Measurements from ENCODE around the gene POLG2. TPM values are rescaled to one million over a fixed set of nuclear protein-coding genes. Genes with fewer than 3 reads are reported as not detected.

The POLG2 gene
- total RNA-seq, 1 donor from 2014 or later, result 21.3 TPM

DNA sequence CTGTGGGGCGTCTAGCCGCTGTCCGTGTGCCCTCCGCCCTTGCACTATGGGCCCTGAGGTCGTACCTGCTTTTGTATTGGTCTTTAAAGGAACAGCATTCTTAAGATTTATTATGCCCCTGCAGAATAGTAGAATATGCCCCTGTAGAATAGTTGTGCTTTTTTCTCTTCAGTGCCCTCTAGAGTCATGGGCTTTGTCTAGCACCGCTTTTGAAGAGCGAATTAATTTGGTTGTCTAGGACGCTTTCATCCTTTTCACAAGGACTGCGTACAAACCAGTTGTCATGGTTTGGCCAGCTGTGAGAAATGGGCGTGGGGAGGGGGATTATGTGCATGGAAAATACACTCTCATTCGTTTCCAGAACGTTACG lies 10.5 kb upstream of the POLG2 start:
- H3K9me3 Mint-ChIP-seq (ENCODE audit: unreplicated experiment), result no peaks in the 10 kb centered on the region
- DNase-seq (ENCODE audit: low spot score), result peak; percentile 9
- H3K4me3 Mint-ChIP-seq (ENCODE audit: unreplicated experiment), result peak overlapping the region; percentile 100
- H3K4me1 Mint-ChIP-seq (ENCODE audit: unreplicated experiment), result peaks cover 44% of the 10 kb centered on the region
- H3K36me3 Mint-ChIP-seq (ENCODE audit: low read depth, unreplicated experiment), result peaks cover 52% of the 10 kb centered on the region
- H3K27ac Mint-ChIP-seq (ENCODE audit: unreplicated experiment), result peak overlapping the region; percentile 100
- TF ChIP-seq, protein P1, sequence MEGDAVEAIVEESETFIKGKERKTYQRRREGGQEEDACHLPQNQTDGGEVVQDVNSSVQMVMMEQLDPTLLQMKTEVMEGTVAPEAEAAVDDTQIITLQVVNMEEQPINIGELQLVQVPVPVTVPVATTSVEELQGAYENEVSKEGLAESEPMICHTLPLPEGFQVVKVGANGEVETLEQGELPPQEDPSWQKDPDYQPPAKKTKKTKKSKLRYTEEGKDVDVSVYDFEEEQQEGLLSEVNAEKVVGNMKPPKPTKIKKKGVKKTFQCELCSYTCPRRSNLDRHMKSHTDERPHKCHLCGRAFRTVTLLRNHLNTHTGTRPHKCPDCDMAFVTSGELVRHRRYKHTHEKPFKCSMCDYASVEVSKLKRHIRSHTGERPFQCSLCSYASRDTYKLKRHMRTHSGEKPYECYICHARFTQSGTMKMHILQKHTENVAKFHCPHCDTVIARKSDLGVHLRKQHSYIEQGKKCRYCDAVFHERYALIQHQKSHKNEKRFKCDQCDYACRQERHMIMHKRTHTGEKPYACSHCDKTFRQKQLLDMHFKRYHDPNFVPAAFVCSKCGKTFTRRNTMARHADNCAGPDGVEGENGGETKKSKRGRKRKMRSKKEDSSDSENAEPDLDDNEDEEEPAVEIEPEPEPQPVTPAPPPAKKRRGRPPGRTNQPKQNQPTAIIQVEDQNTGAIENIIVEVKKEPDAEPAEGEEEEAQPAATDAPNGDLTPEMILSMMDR (IDR thresholded peaks at IDR 0.05; ENCODE audit: unreplicated experiment), result no peak
- peaks cover 30% of the 10 kb centered on the region for H3K27me3 Mint-ChIP-seq (ENCODE audit: unreplicated experiment)

DNA sequence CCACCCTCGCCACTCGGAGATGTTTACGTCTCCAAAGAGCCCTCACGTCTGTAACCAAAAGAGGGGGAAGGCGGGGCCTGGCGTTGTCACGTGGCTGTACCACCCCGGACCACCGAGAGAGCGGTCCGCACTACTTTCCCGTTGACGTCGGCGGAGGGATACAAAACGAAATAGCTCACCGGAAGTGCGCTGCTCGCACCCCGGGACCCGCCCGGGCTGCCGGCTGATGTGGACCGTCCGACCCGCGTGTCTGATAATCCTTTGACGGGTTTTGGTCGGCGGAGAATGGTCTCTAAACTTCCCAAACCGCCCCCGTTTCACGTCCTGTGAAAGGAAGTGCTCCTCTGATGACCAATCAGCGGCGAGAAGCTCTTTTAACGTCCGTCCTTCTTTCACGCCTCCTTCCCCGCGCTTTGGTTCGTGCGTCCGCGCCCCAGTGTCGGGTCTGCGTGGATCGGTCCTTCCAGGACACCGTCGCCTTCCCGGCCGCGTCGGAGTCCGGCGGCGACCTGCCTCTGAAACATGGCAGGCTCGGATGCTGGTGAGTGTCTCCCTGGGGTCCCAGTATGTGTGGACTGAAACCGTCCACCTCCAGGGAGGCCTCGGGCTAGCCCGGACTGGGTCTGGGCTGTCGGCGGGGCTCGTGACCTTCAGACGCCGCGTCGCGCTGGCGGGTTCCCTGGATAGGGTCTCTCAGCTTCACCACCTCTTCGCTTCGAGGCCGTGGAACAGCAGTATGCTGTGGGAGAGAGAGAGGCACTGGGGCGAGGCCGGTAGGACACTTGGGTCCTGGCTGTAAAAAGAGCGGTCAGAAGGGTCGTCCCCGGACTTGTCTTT lies 9.9 kb upstream of the POLG2 start, which contains the start of gene CEP95:
Gene CEP95, plus strand, starts transcription at position 402 of the 837 bp plus-strand sequence. Its CDS starts 121 bp downstream, at position 523.
- Mint-ChIP-seq H3K27me3 (ENCODE audit: unreplicated experiment) (peaks cover 33% of the 10 kb centered on the region), H3K4me3 (ENCODE audit: unreplicated experiment) (peak within 1 kb of the TSS; percentile 100), H3K9me3 (ENCODE audit: unreplicated experiment) (no peaks in the 10 kb centered on the region), H3K36me3 (ENCODE audit: low read depth, unreplicated experiment) (peaks cover 58% of the 10 kb centered on the region), H3K4me1 (ENCODE audit: unreplicated experiment) (peaks cover 48% of the 10 kb centered on the region), H3K27ac (ENCODE audit: unreplicated experiment) (peak within 1 kb of the TSS; percentile 100)
- TF ChIP-seq, protein P1 (IDR thresholded peaks at IDR 0.05; ENCODE audit: unreplicated experiment), result no peak
- peak; percentile 88 for DNase-seq (ENCODE audit: low spot score)

DNA sequence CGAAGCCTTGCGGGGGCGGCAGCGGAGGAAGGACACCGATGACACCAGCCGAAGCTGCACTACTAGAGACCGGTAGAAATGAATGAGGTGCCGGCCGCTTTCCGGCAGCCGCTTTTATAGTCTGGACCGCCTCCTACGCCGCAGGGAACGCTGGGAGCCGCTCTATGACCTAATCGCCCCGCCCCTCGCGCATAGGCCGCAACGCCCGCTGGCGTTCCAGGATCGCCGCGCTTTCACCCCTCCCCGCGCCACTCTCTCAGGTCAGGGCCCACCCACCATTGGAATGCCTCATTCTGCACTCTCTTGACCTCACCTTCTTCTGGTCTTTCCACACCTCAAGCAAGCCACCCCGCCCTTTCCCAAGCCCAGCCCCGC lies 9.3 kb upstream of the POLG2 start, which contains the start of gene DDX5:
Gene DDX5, minus strand, starts transcription at position 89 of the 375 bp plus-strand sequence. CDS start 170 bp downstream, outside the sequence.
- peak within 1 kb of the TSS; percentile 100 for H3K27ac Mint-ChIP-seq (ENCODE audit: unreplicated experiment)
- TF ChIP-seq, protein P1 (IDR thresholded peaks at IDR 0.05; ENCODE audit: unreplicated experiment), result no peak
- H3K27me3 Mint-ChIP-seq (ENCODE audit: unreplicated experiment), result peaks cover 35% of the 10 kb centered on the region
- H3K36me3 Mint-ChIP-seq (ENCODE audit: low read depth, unreplicated experiment), result peaks cover 60% of the 10 kb centered on the region
- peaks cover 55% of the 10 kb centered on the region for H3K4me1 Mint-ChIP-seq (ENCODE audit: unreplicated experiment)
- H3K9me3 Mint-ChIP-seq (ENCODE audit: unreplicated experiment), result no peaks in the 10 kb centered on the region
- peak; percentile 94 for DNase-seq (ENCODE audit: low spot score)
- H3K4me3 Mint-ChIP-seq (ENCODE audit: unreplicated experiment), result peak within 1 kb of the TSS; percentile 100

DNA sequence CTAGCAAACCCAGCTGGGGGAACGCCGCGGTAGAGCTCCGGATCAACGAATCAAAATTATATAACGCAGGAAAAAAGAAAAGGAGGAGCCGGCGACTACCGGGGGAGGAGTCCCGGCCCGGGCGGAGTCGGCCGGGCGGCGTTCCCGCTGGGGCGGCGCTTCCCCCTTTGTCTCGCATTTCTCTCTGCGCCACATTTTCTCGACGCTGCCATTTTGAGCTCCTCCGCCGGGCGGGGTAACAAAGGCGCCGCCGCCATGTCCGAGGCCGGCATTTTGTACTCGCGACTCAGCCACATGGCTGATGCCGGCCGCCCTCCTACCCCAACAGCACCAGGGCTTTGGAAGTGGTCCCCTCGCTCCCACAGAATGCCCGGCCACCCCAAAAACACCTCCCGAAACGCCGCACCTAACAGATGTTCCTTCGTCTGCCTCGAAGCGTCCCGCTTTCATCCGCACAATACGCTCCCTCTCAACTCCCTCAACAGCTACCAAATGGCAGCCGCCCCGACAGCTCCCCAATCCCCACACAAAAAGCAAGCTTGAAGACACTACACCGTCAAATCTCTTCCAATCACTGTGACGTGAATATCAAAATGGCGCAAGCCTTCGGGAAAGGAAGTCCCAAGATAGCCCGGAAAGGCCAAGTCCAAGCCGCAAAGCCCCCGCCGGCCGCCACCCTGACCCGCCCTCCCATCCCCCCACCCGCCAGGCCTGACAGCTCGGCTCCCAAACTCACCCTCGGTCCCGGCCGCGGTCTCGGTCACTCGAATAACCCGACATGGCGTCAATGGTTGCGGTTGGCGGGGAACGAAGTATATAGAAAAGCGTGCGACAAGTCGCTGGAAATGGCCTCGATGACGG lies 8.7 kb upstream of the POLG2 start:
- peak; percentile 77 for DNase-seq (ENCODE audit: low spot score)
- H3K4me1 Mint-ChIP-seq (ENCODE audit: unreplicated experiment), result peaks cover 59% of the 10 kb centered on the region

More for the DNA sequence above, 8.7 kb upstream of the POLG2 start:
- Mint-ChIP-seq H3K36me3 (ENCODE audit: low read depth, unreplicated experiment) (peaks cover 62% of the 10 kb centered on the region), H3K27me3 (ENCODE audit: unreplicated experiment) (peaks cover 37% of the 10 kb centered on the region), H3K9me3 (ENCODE audit: unreplicated experiment) (no peaks in the 10 kb centered on the region), H3K27ac (ENCODE audit: unreplicated experiment) (peak overlapping the region; percentile 100), H3K4me3 (ENCODE audit: unreplicated experiment) (peak overlapping the region; percentile 100)
- TF ChIP-seq, protein P1 (IDR thresholded peaks at IDR 0.05; ENCODE audit: unreplicated experiment), result no peak
